C4-2B (cell line): ENCODE measurements around the gene RALB.

ENCODE experiments used
- H3K27ac ChIP-seq: fragments of 450-650 bp; 2 replicates; pipeline ENCODE4 v1.5.1; 2017
- ZFX ChIP-seq: fragments of 450-650 bp; IDR thresholded peaks from 2 replicates; pipeline ENCODE4 v1.6.1; 2017
- TF ChIP-seq, protein P1 (sequence below): fragments of 450-650 bp; conservative IDR thresholded peaks from 2 replicates; pipeline ENCODE4 v1.5.1; 2017; ENCODE audit warnings: mild to moderate bottlenecking

RALB gene, protein sequence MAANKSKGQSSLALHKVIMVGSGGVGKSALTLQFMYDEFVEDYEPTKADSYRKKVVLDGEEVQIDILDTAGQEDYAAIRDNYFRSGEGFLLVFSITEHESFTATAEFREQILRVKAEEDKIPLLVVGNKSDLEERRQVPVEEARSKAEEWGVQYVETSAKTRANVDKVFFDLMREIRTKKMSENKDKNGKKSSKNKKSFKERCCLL

DNA sequence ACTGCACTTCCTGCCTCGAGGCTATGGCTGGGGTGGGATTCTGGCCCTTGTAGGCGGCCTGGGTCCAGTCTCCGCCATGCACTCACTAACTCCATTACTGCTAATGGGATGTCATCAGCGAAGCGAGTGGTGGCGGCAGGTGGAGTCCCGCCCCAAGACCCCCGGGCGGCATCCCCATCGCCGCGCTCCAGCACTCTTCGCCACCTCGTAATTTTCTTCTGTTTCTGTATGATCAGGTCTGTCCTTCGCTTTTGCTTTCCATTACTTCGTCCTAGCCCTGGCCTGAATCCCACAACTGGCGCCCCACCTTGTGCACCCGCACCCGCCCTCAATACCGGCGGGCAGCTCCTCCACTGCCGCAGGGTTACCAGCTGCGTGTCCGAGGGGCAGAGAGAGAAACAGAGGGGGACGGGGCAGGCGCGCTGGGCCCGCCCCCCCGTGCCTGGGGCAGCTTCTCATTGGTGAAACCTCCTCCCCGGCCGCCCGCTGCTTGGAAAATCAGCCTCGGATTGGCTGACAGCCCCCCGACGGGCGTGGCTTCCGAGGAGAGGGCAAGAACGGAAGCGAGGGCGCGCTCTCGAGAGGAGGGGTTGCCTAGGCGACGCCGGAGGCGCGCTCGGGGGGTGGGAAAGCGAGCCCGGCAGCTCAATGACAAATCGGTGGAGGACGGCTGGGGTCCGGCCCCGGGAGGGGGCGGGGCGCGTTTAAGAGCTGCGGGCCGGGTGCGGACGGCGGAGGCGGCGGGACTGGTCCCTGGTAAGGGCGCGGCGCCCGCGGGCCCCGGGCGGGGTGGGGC is at the start of gene RALB:
RALB (plus strand) TSS at position 628 of the 796 bp plus-strand sequence. CDS start 25,813 bp downstream, outside the sequence.
- no peak for TF ChIP-seq ZFX
- TF ChIP-seq, protein P1, sequence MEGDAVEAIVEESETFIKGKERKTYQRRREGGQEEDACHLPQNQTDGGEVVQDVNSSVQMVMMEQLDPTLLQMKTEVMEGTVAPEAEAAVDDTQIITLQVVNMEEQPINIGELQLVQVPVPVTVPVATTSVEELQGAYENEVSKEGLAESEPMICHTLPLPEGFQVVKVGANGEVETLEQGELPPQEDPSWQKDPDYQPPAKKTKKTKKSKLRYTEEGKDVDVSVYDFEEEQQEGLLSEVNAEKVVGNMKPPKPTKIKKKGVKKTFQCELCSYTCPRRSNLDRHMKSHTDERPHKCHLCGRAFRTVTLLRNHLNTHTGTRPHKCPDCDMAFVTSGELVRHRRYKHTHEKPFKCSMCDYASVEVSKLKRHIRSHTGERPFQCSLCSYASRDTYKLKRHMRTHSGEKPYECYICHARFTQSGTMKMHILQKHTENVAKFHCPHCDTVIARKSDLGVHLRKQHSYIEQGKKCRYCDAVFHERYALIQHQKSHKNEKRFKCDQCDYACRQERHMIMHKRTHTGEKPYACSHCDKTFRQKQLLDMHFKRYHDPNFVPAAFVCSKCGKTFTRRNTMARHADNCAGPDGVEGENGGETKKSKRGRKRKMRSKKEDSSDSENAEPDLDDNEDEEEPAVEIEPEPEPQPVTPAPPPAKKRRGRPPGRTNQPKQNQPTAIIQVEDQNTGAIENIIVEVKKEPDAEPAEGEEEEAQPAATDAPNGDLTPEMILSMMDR: no peak
- H3K27ac ChIP-seq: peak within 1 kb of the TSS; percentile 75

DNA sequence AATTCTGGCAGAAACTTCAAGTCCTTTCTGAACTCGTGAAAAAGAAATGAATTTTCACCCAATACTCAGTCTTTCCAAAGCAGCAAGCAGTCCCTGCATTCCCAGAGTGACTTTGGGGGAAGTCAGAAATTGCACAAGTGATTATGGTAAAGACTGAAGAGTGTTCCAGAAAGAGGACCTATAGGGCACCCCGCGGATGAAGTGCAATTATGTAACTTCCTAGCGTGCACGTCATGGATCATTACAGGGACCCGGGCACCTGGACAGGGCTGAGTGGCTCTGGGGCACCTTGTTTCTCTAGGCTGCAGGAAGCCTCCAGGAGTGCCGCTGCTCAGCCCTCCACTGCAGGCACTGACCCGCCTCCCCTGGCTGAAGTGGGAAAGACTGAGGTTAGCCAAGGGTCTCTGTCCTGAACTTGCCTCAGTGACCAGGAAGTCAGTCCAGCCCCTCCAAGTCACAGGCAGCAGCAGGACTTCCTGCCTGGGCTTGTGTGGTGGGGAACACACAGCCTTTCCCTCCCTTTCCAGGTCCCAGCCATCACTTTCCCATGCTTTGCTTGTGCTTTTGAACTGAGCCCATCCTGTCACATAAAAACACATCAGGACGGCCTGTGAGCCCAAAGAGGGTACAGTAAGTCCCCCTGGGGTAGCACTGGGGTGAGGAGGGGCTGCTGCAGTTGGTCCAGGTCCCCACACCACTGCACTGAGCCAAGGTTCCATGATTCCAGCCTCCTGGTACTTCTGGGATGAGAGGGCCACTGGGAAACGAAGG is 49.2 kb upstream of the RALB start:
- TF ChIP-seq ZFX: no peak
- TF ChIP-seq, protein P1: no peak

DNA sequence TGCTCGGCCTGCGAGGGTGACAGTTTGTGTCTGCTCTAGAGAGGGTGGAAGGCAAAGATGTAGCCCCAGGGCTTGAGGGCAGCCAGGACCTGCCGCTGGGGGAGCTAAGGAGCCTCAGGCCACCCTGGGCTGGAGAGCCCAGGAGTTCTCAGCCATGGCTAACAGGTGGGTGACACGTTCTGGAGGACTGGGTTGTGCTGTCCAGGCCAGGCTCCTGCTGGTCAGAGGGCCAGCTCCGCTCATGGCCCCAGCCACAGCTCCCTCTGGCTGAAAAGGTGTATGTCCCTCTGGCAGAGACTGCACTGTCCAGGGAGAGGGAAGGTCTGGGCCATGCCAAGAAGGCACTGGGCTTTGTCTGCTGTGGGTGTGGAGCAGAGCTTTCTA is 48.6 kb upstream of the RALB start:
- TF ChIP-seq, protein P1: peak; percentile 34
- no peak for TF ChIP-seq ZFX
- H3K27ac ChIP-seq: no peak overlapping the region

More for the DNA sequence above, 49.2 kb upstream of the RALB start:
- H3K27ac ChIP-seq: no peak overlapping the region

DNA sequence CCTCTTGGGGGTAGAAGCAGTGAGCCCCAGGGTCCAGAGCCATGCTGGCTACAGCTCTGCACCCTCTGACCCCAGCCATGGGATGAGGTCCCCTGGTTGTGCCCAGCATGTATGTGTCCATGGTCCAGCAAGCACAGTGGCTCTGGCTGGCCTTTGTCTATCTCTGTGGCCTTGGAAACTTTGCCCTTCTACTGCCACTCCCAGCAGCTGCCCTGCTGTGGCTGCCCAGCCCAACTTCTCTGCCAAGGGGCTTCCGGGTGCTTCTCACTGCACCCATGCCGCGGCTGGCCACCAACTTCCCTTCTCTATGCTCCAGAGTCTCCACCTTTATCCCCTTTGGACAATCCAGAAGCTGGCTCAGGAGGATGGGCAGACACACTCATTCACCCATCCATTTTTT is 48.2 kb upstream of the RALB start:
- no peak overlapping the region for H3K27ac ChIP-seq
- TF ChIP-seq, protein P1: no peak
- TF ChIP-seq ZFX: no peak

DNA sequence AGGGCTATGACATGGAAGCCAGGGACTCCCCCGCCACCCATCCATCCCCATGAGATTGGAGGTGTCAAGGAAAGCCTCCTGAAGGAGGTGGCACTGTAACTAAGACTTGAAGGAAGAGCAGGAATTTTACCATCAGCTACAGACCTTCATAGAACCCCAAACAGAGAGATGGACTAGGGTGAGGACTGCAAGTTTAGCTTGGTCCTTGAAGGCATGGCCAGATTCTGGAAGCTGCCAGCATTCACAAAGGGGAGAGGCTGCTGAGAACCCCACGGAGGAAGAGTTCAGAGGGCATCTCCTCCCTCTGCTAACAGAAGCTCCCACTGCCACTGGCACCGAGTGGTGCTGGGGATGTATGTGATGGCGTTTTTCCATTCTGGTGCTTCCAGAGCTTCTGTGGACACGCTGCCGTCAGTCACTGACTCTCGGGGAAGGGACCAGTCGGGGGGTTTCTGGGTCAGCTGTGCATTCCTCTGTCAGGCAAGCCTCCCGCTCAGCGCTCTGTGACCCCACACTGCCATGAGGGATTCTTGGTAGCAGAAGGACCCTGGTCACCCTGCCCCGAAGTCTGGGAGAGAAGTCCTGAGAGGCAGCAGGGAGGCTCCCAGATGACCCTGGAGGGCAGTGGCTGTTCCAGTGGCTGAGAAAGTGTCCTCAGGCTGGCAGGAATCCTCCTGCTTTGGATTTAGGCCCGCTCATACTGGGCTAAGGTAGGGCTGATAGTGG is 47.5 kb upstream of the RALB start:
- H3K27ac ChIP-seq: no peak overlapping the region
- TF ChIP-seq, protein P1: no peak
- no peak for TF ChIP-seq ZFX

DNA sequence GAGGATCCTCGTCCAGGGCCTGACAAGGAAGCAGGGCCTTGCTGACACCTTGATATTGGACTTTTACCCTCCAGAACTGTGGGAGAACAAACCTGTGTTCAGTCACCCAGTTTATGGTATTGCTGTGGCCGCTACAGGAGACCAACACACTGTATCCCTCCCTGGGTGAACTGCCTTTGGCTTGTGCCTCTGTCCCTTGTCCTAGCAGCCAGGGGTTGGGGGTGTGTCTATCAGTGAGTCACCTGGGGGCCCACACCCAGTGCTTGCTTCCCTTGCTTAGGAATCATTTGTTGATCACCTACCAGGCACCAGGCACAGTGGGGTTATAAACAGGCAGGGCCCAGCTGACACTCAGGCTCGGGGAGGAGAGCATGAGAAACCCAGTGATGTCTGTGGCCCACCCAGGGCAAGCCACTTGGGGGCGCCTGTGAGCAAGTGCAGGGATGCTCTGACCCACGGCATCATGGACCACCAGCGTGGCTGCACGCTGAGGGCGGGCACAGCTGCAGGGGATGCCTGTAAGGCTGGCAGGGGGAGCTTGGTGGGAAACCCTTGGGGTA is 46.5 kb upstream of the RALB start:
- H3K27ac ChIP-seq: no peak overlapping the region
- TF ChIP-seq, protein P1: peak; percentile 55
- TF ChIP-seq ZFX: no peak
